Ramos (cell line): ENCODE results near the gene SIT1.
"Not testable (repeated sequence)": the region's sequence is repeated elsewhere in the genome, so short reads cannot be mapped to it uniquely, and the experiment has no call there.

Source experiments
- in situ Hi-C: fragments of 300-500 bp; cut with MboI; formaldehyde crosslinking; loops from one replicate; pipeline ENCODE4 v1.14.3; 2022; ENCODE audit warnings: low sequenced_read_pairs; ENCODE audit not compliant: unreplicated experiment

Gene SIT1

DNA sequence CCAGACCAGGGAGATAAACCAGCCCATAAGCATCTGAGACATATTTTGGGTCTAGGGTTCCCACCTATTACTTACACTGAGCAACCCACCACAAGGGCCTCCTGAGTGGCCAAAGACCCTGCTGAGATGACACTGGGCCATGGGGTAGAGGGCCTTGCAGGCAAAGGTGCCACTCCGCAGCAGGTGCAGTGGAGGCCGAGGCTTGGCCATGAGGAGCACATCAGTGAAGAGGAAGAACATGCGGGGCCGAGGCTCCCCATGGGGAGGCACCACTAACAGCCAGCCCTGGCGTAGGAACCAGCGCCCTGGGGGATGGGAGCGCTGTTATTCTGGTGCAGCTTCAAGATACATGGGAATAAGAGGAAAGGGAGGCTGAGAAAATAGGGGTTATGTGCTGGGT is 11.7 kb upstream of the SIT1 start:
- in situ Hi-C loops: no loop called here

DNA sequence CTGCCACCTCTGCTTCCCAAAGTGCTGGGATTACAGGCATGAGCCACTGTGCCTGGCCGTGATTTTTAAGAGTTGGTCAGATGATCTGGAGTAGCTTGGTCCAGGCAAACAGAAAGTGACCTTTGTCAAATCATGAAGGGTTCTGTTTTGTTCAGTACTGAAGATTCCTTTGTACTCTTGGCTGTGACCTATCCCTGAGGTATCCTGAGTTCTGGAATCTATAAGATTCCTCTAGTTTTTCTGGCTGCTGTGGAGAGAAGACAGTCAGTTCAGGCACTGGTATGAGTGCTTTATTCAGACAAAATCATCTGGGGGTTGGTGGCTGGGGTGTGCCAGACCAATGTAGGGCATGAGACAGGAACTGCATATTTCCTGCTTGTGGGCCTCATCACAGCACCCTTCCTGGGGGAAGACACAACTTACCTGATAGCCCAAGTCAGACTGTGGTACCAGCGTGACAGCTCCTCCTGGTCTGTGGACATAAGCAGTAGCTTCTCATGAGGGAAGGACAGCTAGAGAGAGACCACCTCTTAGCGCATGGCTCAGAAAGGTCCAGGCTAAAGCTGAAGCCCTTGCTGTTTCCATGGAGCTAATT is 11.1 kb upstream of the SIT1 start:
- in situ Hi-C loops: no loop called here

DNA sequence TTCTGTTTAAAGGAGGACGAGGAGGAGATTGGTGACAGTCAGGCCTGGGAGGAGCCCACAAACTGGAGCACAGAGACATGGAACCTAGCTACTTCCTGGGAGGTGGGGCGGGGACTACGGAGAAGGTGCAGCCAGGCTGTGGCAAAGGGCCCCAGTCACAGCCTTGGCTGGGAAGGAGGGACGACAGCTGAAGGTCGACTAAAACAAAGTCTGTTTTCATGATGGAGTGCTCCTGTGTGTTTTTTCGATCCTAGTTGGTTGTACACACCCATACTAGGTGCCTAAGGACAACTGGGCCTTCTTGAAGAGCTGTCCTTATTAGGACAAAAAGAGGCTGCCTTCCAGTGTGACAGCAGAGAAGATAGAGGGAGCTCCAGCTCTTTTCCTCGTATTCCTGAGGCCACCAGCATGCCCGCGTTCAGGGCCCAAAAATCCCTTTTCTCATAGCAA is 10.3 kb upstream of the SIT1 start:
- in situ Hi-C loops: no loop called here

DNA sequence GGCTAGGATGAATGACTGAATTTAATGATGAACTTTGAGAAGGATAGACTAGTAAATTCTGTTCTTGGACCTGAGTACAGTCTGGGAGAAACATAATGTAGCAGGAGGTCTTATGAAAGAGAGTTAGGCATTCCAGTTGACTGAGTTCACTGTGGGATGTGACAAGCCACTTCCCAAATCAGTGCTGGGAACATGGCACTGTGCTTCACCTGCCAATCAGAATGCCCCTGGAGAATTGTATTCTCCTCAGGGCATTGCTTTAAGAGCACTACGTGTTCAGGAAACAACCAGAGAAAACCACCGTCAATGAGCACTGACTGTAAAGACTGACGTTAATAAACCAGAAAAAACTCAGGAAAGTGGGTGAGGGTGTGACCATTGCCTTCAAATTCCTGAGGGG is 8.6 kb upstream of the SIT1 start:
- in situ Hi-C loops: loop anchor here (10.0 kb wide), 1 partner anchor 55 kb away; the partner anchor contains the start of gene TESK1

DNA sequence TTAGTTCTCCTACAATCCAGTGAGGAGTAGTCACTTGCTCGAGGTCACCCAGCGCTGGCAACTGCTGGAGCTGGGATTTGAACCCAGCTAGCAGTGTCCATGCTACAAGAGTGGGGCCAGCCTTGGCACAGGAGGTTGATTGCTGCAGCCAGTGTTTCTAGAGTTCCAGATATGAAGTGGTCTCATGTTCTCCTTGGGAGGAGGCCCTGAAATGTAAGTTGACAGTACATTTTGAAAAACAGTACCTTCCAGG is 8.2 kb upstream of the SIT1 start:
- in situ Hi-C loops: loop anchor here (10.0 kb wide), 1 partner anchor 54 kb away; the partner anchor contains the start of gene TESK1

DNA sequence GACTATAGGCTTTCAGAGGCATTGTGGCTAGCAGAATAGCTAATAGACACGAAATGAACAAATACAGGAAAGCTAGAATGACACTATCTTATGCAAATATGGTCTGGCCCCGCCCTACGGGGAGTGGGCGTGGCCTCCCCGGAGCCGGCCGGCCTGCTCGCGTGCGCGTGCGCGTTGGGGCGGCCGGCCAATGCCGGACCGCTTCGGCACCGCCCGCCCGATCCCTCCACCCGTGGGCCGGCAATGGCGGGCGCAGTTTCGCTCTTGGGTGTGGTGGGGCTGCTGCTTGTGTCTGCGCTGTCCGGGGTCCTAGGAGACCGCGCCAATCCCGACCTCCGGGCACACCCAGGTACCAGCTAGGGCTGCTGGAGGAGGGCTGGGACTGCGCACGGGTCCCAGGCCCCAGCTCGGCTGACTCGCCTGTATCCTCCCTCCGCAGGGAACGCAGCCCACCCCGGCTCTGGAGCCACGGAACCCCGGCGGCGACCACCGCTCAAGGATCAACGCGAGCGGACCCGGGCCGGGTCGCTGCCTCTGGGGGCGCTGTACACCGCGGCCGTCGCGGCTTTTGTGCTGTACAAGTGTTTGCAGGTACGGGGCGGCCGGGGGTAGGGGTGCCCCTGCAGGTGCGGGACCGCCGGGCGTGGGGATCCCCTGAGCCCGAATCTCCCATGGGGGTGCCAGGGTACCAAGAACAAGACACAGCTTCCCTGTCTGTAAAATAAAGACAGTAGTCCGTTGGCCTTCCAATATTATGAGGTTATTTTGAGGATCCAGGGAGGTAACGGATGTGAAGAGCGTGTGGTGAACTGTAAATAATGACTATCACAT is 7.6 kb upstream of the SIT1 start, which contains the start of gene CCDC107:
TSS of gene CCDC107 (plus strand) at position 156 of the 831 bp plus-strand sequence. CDS start at position 244, 88 bp downstream.
- in situ Hi-C loops: loop anchor here (10.0 kb wide), 1 partner anchor 54 kb away; the partner anchor contains the start of gene TESK1

DNA sequence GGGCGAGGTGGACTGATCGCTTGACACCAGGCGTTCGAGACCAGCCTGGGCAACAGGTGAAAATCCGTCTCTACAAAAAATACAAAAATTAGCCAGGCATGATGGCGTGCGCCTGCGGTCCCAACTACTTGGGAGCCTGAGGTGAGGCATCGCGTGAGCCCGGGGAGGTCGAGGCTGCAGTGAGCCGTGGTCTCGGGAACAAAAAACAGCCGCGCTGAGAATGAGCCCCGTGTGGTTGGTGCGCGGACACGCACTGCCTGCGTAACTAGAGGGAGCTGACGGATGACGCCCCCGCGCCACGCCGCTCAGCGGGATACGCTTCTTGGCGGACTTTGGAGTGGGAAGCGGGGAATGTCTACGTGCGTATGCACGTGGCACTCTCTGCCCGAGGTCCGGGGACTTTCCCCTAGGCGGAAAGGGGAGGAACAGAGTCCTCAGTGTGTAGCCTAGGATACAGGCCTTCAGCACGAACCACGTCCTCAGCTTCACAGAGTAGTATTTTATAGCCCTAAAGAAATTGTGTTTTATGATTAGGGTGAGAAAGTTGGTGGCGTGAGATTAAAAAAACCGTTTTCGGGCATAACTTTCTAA is 6.9 kb upstream of the SIT1 start, which contains the start of gene RMRP:
TSS of gene RMRP (minus strand) at position 474 of the 591 bp plus-strand sequence.
- in situ Hi-C loops: loop anchor here (10.0 kb wide), 1 partner anchor 53 kb away; the partner anchor contains the start of gene TESK1

DNA sequence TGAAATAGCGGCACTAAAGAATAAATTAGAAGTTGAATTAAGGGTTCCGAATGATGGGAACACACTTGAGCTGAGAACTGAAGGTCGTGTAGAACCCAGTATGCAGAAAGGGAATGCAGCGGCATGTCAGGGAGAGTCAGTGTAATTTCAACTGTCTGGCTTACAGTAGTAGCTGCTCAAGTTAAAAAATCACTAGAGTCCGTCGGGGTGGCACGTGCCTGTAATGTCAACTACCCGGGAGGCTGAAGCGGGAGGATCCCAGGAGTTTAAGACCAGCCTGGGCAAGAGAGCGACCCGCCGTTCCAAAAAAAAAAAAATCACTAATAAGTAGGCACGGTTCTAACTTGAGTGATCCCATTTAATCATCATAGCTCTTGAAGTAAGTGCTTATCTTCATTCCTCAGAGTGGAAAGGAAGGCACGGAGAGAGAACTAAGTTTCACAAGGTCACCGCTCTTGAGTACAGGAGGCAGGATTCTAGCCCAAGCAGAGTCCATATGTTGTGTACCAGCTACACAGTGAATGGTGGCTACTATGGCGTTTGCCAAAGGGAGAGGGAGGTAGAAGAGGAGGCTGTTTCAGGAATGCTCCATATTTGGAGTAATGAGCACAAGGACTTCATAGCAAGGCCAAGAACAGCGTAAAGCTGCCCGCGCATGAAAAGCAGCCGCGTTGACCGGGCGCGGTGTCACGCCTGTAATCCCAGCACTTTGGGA is 6.3 kb upstream of the SIT1 start:
- in situ Hi-C loops: loop anchor here (10.0 kb wide), 1 partner anchor 52 kb away; the partner anchor contains the start of gene TESK1

DNA sequence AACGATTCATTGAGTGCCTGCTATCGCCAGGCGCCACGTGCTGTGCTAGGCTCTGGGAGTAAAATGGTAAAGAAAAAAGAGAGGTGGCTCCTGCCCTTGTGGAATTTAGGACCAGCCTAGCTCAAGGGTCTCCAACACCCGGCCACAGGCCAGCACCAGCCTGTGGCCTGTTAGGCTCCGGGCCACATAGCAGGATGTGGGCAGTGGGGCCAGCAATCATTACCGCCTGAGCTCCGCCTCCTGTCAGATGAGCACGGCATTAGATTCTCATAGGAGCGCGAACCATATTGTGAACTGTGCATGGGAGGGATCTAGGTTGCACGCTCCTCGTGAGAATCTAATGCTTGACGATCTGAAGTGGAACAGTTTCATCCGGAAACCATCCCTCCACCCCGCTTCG is 5.6 kb upstream of the SIT1 start:
- in situ Hi-C loops: loop anchor here (10.0 kb wide), 1 partner anchor 52 kb away; the partner anchor contains the start of gene TESK1

DNA sequence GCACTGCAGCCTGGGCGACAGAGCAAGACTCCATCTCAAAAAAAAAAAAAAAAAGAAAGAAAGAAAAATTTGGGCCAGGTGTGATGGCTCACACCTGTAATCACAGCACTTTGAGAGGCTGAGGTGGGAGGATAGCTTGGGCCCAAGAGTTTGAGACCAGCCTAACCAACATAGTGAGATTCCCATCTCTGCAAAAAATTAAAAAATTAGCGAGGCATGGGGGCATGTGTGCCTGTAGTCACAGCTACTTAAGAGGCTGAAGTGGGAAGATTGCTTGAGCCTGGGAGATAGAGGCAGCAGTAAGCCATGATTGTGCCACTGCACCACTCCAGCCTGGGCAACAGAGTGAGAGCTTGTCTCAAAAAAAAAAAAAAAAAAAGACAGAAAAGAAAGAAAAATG is 2.9 kb upstream of the SIT1 start:
- in situ Hi-C loops: loop anchor here (10.0 kb wide), 1 partner anchor 49 kb away; the partner anchor contains the start of gene TESK1

DNA sequence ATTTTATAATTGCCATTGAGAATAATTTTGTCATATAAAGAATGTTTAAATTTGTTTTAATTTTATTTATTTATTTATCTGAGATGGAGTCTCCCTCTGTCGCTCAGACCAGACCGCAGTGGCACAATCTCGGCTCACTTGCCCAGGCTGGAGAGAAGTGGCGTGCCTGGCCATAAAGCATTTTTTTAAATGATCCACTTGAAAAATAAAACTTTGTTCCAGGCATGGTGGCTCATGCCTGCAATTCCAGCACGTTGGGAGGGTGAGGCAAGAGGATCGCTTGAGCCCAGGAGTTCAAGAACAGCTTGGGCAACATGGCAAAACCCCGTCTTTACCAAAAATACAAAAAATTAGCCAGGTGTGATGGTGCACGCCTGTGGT is 2.1 kb upstream of the SIT1 start:
- in situ Hi-C loops: loop anchor here (10.0 kb wide), 1 partner anchor 48 kb away; the partner anchor contains the start of gene TESK1

DNA sequence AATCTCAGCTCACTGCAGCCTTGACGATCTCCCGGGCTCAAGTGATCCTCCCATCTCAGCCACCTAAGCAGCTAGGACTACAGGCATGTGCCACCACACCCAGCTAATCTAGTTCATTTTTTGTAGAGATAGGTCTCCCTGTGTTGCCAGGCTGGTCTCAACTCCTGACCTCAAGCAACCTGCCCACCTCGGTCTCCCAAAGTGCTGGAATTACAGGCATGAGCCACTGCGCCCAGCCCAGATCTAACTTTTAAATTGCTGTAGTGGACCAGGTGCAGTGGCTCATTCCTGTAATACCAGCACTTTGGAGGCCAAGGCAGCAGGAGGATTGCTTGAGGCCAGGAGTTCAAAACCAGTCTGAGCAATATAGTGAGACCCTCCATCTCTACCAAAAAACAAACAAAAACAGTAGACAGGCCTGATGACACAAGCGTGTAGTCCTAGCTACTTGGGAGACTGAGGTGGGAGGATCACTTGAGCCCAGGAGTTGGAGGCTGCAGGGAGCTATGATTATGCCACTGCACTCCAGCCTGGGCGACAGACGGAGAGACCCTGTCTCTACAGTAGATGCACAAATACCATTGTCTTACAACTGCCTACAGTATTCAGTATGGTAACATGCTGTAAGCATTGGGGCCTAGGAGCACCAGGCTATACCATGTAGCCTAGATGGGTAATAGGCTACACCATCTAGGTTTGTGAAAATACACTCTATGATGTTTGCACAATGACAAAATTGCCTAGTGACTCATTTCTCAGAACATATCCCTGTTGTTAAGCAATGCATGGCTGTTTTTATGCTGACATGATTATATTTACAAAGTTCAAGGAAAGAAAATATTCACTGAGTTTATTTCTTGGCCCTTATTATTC is 1.5 kb upstream of the SIT1 start:
- in situ Hi-C loops: loop anchor here (10.0 kb wide), 1 partner anchor 47 kb away; the partner anchor contains the start of gene TESK1

DNA sequence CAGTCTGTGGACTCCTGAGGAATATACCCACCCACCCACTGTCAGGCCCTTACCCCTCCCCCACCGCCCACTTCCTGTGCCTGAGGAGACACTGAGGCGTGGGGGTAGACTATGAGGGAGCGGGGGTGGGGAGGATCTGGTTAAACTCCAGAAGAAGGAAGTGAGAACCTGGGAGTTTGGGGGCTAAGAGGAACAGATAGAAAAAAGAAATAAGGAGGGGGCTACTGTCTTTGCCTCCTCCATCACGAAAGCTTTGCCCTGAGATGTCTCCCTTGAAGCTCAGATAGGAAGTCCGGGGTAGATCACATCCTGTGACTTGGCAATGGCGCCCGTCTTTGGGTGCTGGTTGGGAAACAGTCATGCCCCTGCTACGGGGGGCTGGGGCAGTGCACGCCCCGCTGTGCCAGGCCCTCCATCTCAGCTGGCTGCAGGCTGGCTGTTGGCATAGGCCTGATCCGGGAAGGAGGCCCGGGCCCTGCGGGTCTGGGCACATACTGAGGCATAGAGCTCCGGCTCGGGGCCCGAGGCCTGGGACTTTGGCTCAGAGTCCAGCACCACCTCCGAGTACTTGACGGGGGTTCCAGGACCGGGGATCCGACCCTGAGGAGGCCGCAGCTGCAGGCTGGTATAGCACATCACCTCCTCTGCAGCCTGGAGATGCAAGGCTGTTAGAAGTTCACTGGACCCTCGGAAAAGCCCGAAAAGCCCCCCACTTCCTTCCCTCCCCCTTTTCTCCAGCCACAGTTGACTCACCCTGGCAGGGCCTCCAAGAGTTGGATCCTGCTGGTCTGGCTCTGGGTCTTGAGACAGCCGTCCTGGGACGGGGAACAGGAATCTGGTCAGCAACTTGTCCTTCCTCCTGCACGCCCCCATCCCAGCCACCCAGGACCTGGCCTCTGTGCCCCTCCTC is 1.0 kb downstream of the SIT1 start:
- in situ Hi-C loops: loop anchor here (10.0 kb wide), 1 partner anchor 45 kb away; the partner anchor contains the start of gene TESK1

DNA sequence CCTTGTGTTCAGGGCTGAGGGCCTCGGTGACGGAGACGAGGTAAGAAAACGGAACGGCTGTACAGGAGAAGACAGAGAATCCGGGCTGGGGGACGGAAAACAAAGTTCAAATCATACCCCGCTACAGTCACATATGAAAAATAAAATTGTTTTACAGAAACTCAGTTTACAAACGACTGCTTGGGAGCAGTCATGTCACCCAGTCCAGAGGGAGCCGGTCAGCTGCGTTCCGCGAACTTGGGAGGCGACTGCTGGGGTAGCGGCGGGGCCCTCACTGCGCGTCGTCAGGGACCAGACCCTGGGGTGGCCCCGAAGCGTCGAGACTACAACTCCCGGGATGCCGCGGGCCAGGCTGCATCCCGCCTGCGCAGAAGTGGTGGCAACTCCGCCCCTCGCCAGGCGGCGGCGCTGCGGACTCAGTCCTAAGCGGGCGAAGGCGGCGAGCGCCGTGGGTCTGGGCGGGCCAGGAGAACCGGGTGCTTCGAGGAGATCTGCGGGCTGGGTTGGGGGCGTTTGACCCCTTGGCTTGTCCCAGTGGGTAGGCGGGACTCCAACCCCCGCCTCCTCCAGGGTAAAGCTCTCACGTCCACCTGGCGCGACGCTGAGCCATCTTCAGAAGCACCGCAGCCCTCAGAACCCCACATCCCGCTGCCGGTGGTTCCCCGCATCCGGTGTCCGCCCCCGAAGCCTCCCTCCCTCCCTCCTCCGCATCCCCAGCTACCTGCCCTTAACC is 4.0 kb downstream of the SIT1 start:
- in situ Hi-C loops: no loop called here

DNA sequence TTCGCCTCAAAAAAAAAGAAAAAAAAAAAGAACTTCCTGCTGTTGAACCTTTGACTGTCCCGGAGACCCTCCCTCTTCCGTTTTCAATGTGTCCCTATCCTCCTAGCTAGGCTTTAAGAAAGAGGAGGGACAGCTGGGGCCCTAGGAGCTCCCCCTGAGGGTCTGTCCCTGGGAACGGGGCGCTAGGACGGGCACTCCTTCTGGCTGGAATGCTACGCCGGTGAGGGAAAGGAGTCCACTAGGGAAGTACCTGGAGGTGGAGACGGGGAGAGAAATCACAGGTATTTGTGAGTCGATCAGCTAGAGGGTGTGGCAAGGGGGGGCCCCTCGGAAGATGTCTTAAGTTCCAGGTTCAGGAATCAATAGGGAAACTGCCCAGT is 4.6 kb downstream of the SIT1 start:
- in situ Hi-C loops: no loop called here

DNA sequence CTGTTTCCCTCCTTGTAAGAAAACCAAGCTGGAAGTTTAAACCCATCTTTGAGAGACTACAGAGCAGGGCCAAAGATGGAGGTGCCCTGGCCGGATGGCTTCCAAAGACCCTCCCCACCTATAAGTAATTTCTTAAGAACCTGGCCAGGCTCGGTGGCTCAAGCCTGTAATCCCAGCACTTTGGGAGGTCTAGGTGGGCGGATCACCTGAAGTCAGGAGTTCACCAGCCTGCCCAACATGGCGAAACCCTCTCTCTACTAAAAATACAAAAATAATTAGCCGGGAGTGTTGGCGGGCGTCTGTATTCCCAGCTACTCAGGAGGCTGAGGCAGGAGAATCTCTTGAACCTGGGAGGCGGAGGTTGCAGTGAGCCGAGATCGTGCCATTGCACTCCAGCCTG is 5.0 kb downstream of the SIT1 start:
- in situ Hi-C loops: not testable (repeated sequence)

DNA sequence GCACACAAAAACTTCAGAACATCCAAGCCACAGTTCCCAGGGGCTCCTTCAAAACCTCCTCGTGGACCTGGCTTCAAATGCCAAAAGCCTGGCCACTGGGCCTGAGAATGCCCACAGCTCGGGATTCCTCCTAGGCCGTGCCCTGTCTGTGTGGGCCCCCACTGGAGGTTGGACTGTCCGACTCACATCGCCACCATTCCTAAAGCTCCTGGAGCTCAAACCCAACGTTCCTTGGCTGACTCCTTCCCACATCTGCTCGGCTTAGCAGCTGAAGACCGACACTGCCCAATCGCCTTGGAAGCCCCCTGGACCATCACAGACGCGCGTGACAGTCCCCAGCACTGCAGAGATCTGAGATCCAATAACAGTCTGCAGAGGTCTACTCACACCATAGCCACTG is 7.7 kb downstream of the SIT1 start:
- in situ Hi-C loops: no loop called here

DNA sequence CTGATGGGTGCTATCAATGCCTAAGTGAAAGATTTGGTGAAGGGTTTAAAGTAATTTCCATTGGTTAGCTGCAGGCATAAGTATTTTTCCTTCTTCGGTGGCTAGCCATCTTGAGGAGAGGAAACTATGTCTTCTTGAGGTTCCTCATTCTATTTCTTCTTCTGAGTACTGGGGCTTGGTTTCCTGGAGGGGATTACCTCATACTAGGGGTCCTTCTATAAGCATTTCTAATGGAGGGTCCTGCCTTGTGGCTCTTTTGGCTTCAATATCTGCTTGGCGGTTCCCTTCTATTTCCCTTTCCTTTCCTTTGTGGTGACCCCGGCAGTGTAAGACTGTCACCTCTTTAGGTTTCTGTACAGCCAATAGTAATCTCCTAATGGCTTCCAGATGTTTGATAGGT is 9.3 kb downstream of the SIT1 start:
- in situ Hi-C loops: not testable (repeated sequence)
